MM.1S (cell line): ENCODE results near the gene DAP.

ENCODE experiments used
- DNase-seq: peaks from one replicate; pipeline ENCODE4 v3.0.0-alpha.2; 2015
- H2AFZ ChIP-seq: fragments of 300-600 bp; sonication (generic); 2 replicates; pipeline ENCODE4 v1.6.0; 2016; ENCODE audit warnings: antibody characterized with exemption, low read length
- H3F3A ChIP-seq: fragments of 300-600 bp; sonication (generic); 2 replicates; pipeline ENCODE4 v1.6.1; 2016; ENCODE audit warnings: mild to moderate bottlenecking, antibody characterized with exemption, low read length, moderate library complexity, mixed read lengths; ENCODE audit not compliant: insufficient read depth
- H3K27ac ChIP-seq: fragments of 300-600 bp; sonication (generic); 2 replicates; pipeline ENCODE4 v1.5.1; 2016; ENCODE audit warnings: mild to moderate bottlenecking, low read length
- H3K27me3 ChIP-seq: fragments of 300-600 bp; sonication (generic); replicated peaks from 2 replicates; pipeline ENCODE4 v1.6.0; 2016; ENCODE audit warnings: low read length; ENCODE audit not compliant: insufficient read depth
- H3K36me3 ChIP-seq: fragments of 300-600 bp; sonication (generic); replicated peaks from 2 replicates; pipeline ENCODE4 v1.6.1; 2016; ENCODE audit warnings: mild to moderate bottlenecking, low read length, mixed read lengths; ENCODE audit not compliant: insufficient read depth
- H3K4me1 ChIP-seq: fragments of 300-600 bp; sonication (generic); 2 replicates; pipeline ENCODE4 v1.6.1; 2016; ENCODE audit warnings: low read length, mixed read lengths
- H3K4me2 ChIP-seq: fragments of 300-600 bp; sonication (generic); 2 replicates; pipeline ENCODE4 v1.6.0; 2016; ENCODE audit warnings: low read depth, low read length
- H3K4me3 ChIP-seq: fragments of 300-600 bp; sonication (generic); 2 replicates; pipeline ENCODE4 v1.5.1; 2016; ENCODE audit warnings: low read length, mixed read lengths
- H3K79me2 ChIP-seq: fragments of 300-600 bp; sonication (generic); 2 replicates; pipeline ENCODE4 v1.6.1; 2016; ENCODE audit warnings: mixed run types, low read length, mixed read lengths
- H3K9ac ChIP-seq: fragments of 300-600 bp; sonication (generic); 2 replicates; pipeline ENCODE4 v1.6.1; 2016; ENCODE audit warnings: low read length, mixed read lengths
- H3K9me2 ChIP-seq: fragments of 300-600 bp; sonication (generic); replicated peaks from 2 replicates; pipeline ENCODE4 v1.6.1; 2016; ENCODE audit warnings: mild to moderate bottlenecking, low read length, mixed read lengths; ENCODE audit not compliant: insufficient read depth
- H3K9me3 ChIP-seq: fragments of 300-600 bp; sonication (generic); replicated peaks from 2 replicates; pipeline ENCODE4 v1.6.1; 2016; ENCODE audit warnings: mild to moderate bottlenecking, low read length, mixed read lengths; ENCODE audit not compliant: insufficient read depth
- H4K20me1 ChIP-seq: fragments of 300-600 bp; sonication (generic); 2 replicates; pipeline ENCODE4 v1.6.1; 2016; ENCODE audit warnings: mild to moderate bottlenecking, low read length, moderate library complexity, mixed read lengths; ENCODE audit not compliant: insufficient read depth
- CTCF ChIP-seq: fragments of 300-600 bp; sonication (generic); IDR thresholded peaks from 2 replicates; pipeline ENCODE4 v1.5.1; 2016; ENCODE audit warnings: antibody characterized with exemption, low read length, mixed read lengths
- EZH2 ChIP-seq: fragments of 300-600 bp; sonication (generic); optimal IDR thresholded peaks from 2 replicates; pipeline ENCODE3; 2017; ENCODE audit warnings: low read depth, mild to moderate bottlenecking, antibody characterized with exemption, low read length, mixed read lengths
- EZH2phosphoT487 ChIP-seq: fragments of 300-600 bp; sonication (generic); IDR thresholded peaks from 2 replicates; pipeline ENCODE4 v1.6.1; 2018; ENCODE audit warnings: antibody characterized with exemption, low read length

Gene DAP

GRCh38 chr5:10675177-10675700, 85.8 kb downstream of the DAP start:
- no peaks in the 10 kb centered on the region for H3K27me3 ChIP-seq
- no peaks in the 10 kb centered on the region for H3K79me2 ChIP-seq
- no peaks in the 10 kb centered on the region for H4K20me1 ChIP-seq
- H3K4me1 ChIP-seq = no peaks in the 10 kb centered on the region
- H3K9me3 ChIP-seq = no peaks in the 10 kb centered on the region
- DNase-seq = no peak
- H3K27ac ChIP-seq = no peak overlapping the region
- H3K36me3 ChIP-seq = no peaks in the 10 kb centered on the region
- no peaks in the 10 kb centered on the region for H3F3A ChIP-seq
- no peak overlapping the region for H3K9ac ChIP-seq
- no peak overlapping the region for H3K4me3 ChIP-seq
- H2AFZ ChIP-seq = no peak overlapping the region
- H3K9me2 ChIP-seq = no peaks in the 10 kb centered on the region
- H3K4me2 ChIP-seq = no peak overlapping the region
- TF ChIP-seq CTCF (no peak), EZH2phosphoT487 (no peak), EZH2 (no peak)

GRCh38 chr5:10674582-10674981, 86.5 kb downstream of the DAP start:
- no peak overlapping the region for H2AFZ ChIP-seq
- no peak overlapping the region for H3K27ac ChIP-seq
- no peaks in the 10 kb centered on the region for H3K36me3 ChIP-seq
- no peak overlapping the region for H3K4me2 ChIP-seq
- no peaks in the 10 kb centered on the region for H3F3A ChIP-seq
- no peaks in the 10 kb centered on the region for H3K4me1 ChIP-seq
- H3K27me3 ChIP-seq = no peaks in the 10 kb centered on the region
- DNase-seq = no peak
- no peaks in the 10 kb centered on the region for H3K79me2 ChIP-seq
- no peak overlapping the region for H3K9ac ChIP-seq
- no peaks in the 10 kb centered on the region for H3K9me2 ChIP-seq
- no peaks in the 10 kb centered on the region for H3K9me3 ChIP-seq
- H4K20me1 ChIP-seq = no peaks in the 10 kb centered on the region
- TF ChIP-seq CTCF (no peak), EZH2phosphoT487 (no peak), EZH2 (no peak)
- H3K4me3 ChIP-seq = no peak overlapping the region

GRCh38 chr5:10674096-10674495, 86.9 kb downstream of the DAP start:
- DNase-seq = no peak
- Histone ChIP-seq H3K9ac (no peak overlapping the region), H3F3A (no peaks in the 10 kb centered on the region), H3K9me2 (no peaks in the 10 kb centered on the region), H2AFZ (no peak overlapping the region), H3K27ac (no peak overlapping the region), H3K79me2 (no peaks in the 10 kb centered on the region), H3K4me2 (no peak overlapping the region), H3K9me3 (no peaks in the 10 kb centered on the region), H3K4me1 (no peaks in the 10 kb centered on the region), H3K4me3 (no peak overlapping the region), H3K36me3 (no peaks in the 10 kb centered on the region), H4K20me1 (no peaks in the 10 kb centered on the region), H3K27me3 (no peaks in the 10 kb centered on the region)
- TF ChIP-seq CTCF (no peak), EZH2 (no peak), EZH2phosphoT487 (no peak)
